Airway epithelial cell (primary cell): Measurements from ENCODE around the gene CHADL. TPM values are rescaled to one million over a fixed set of nuclear protein-coding genes. Genes with fewer than 3 reads are reported as not detected.

Source experiments
- total RNA-seq: library from RNA; depleted of rRNA; stranded (reverse); fragments of >200 nt; gene quantifications from 2 replicates; pipeline ENCODE4 v1.2.3, GENCODE V29; 2015

CHADL gene, protein sequence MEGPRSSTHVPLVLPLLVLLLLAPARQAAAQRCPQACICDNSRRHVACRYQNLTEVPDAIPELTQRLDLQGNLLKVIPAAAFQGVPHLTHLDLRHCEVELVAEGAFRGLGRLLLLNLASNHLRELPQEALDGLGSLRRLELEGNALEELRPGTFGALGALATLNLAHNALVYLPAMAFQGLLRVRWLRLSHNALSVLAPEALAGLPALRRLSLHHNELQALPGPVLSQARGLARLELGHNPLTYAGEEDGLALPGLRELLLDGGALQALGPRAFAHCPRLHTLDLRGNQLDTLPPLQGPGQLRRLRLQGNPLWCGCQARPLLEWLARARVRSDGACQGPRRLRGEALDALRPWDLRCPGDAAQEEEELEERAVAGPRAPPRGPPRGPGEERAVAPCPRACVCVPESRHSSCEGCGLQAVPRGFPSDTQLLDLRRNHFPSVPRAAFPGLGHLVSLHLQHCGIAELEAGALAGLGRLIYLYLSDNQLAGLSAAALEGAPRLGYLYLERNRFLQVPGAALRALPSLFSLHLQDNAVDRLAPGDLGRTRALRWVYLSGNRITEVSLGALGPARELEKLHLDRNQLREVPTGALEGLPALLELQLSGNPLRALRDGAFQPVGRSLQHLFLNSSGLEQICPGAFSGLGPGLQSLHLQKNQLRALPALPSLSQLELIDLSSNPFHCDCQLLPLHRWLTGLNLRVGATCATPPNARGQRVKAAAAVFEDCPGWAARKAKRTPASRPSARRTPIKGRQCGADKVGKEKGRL
- total RNA-seq: 2.1 and 3.9 TPM in 2 replicates

GRCh38 chr22:41240377-41241132 lies at the start of gene CHADL:
Gene CHADL, minus strand, starts transcription at chr22:41240931. Its CDS starts 50 bp downstream, at chr22:41240881.

GRCh38 chr22:41285820-41286638 lies 45.3 kb upstream of the CHADL start, which contains the start of gene RANGAP1:
Gene RANGAP1, minus strand, starts transcription at chr22:41286187. Its CDS starts 5,143 bp downstream, at chr22:41281044.

DNA sequence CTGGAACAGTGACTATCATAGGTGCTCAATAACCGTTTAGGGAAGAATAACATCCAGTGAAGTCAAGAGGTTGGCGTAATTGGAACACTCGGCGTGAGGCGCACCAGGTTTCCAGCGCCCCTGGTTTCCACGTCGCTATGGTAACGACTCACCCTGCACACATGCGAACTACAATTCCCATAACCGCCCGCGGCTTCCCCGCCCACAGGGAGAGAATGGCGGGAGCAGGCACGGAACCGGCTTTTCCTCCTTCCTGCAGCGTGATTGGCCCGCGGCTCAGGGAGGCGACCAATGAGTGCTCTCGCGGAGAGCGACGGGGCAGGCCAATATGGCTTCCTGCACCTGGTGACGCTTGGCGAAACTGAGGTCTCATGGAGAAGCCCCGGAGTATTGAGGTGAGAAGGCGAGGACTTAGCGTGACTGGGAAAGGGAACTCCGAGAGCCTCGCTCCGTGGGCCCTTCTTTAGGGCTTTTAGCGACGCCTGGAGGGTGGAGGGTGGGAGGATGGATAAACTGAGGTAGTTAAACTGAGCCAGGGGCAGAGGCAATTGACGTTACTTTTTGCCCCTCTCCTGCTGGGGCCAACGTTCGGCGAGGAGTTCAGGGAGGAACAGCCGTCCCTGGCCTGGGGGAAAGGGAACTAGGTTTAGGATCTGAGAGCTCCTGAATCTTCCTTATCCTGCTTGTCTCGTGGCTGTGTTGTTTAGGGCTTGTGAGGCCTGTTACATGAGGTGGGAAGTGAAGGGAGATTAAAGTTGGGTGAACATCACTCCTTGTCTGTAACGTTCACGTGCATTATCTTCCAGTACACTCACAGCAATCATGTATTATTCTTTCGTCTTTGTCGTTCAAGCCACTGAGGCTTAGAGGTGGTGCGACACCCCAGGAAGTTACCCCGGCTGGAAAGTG lies 35.5 kb downstream of the CHADL start, which contains the start of gene L3MBTL2:
Gene L3MBTL2, plus strand, starts transcription at position 321 of the 909 bp plus-strand sequence. Its CDS starts 51 bp downstream, at position 372.

Other genes with a start within 250 kb of the CHADL start
- gene EP300, start 148.3 kb downstream of the CHADL start, total RNA-seq: 12.6 and 25.5 TPM in 2 replicates
- 14.5 and 19.3 TPM in 2 replicates for gene L3MBTL2, start 35.6 kb downstream of the CHADL start, total RNA-seq
- gene RANGAP1, start 45.3 kb upstream of the CHADL start, total RNA-seq: 150 and 153 TPM in 2 replicates
- gene ZC3H7B, start 60.6 kb upstream of the CHADL start, total RNA-seq: 34.7 and 39.1 TPM in 2 replicates
- 5.4 and 7.6 TPM in 2 replicates for gene TEF, start 141.0 kb upstream of the CHADL start, total RNA-seq
- gene TOB2, start 205.9 kb upstream of the CHADL start, total RNA-seq: 19.7 and 31.9 TPM in 2 replicates
- gene PHF5A, start 227.8 kb upstream of the CHADL start, total RNA-seq: 42.9 and 62.2 TPM in 2 replicates
- gene ACO2, start 228.2 kb upstream of the CHADL start, total RNA-seq: 83.1 and 104 TPM in 2 replicates